Lower lobe of right lung (tissue), 2 donors: Measurements from ENCODE around the gene SLC5A4. TPM values are rescaled to one million over a fixed set of nuclear protein-coding genes. Genes with fewer than 3 reads are reported as not detected.

Source experiments
- ATAC-seq, 2 donors: fragments of 200-7000 bp; cut with Tn5 transposase; one replicate each; pipeline ENCODE4 v1.9.1; 2020 to 2022; ENCODE audit warnings: mild to moderate bottlenecking in 2 of 2, moderate library complexity in 2 of 2
- DNase-seq: peaks from one replicate; pipeline ENCODE4 v3.0.0-alpha.2; 2020
- H3K27ac ChIP-seq: fragments of 200-600 bp; one replicate; pipeline ENCODE4 v1.8.0; 2022
- H3K27me3 ChIP-seq: fragments of 200-600 bp; one replicate; pipeline ENCODE4 v1.8.0; 2022; ENCODE audit warnings: low read depth
- H3K36me3 ChIP-seq: fragments of 200-600 bp; one replicate; pipeline ENCODE4 v1.8.0; 2022; ENCODE audit warnings: mild to moderate bottlenecking
- H3K4me1 ChIP-seq: fragments of 200-600 bp; one replicate; pipeline ENCODE4 v1.8.0; 2022
- H3K4me3 ChIP-seq: fragments of 200-600 bp; one replicate; pipeline ENCODE4 v1.8.0; 2022; ENCODE audit warnings: mild to moderate bottlenecking
- H3K9me3 ChIP-seq: fragments of 200-600 bp; one replicate; pipeline ENCODE4 v1.8.0; 2022
- CTCF ChIP-seq: fragments of 200-600 bp; IDR thresholded peaks from one replicate; pipeline ENCODE4 v1.8.0; 2022; ENCODE audit warnings: antibody characterized with exemption, mild to moderate bottlenecking
- intact Hi-C: fragments of 100-400 bp; cut with DNase I; formaldehyde crosslinking; loops from one replicate; pipeline ENCODE4 v1.11.0; 2022
- total RNA-seq: library from RNA; stranded (reverse); fragmentation: NEBNext Ultra II Directional; extraction: Animal tissue kit (Norgen Biotek cat#: 25700); gene quantifications from one replicate; pipeline ENCODE4 v1.2.1, GENCODE V29; 2021
- donor health status: DM: no; HTN: yes; CAD: no; lungs with severe emphysema.

Gene SLC5A4
- total RNA-seq, 1 donor from 2014 or later: 1.4 TPM

- DNase-seq (no peak), ATAC-seq (peak; percentile 6 to 30)
- intact Hi-C loops: no loop called here
- peaks cover 13% of the 10 kb centered on the region for H3K4me1 ChIP-seq
- no peaks in the 10 kb centered on the region for H3K36me3 ChIP-seq
- no peak overlapping the region for H3K27ac ChIP-seq
- peaks cover 39% of the 10 kb centered on the region for H3K27me3 ChIP-seq
- H3K4me3 ChIP-seq: peak overlapping the region; percentile 44
- no peak for TF ChIP-seq CTCF
- H3K9me3 ChIP-seq: no peaks in the 10 kb centered on the region
Measured at GRCh38 chr22:32203181-32204039, 51.7 kb downstream of the SLC5A4 start.

GRCh38 chr22:32202539-32203180, 52.5 kb downstream of the SLC5A4 start:
- peak; percentile 76 for DNase-seq

GRCh38 chr22:32202161-32202538, 53.0 kb downstream of the SLC5A4 start:
- Histone ChIP-seq H3K36me3 (no peaks in the 10 kb centered on the region), H3K4me1 (peaks cover 13% of the 10 kb centered on the region), H3K27me3 (peaks cover 41% of the 10 kb centered on the region), H3K9me3 (no peaks in the 10 kb centered on the region), H3K4me3 (peak overlapping the region; percentile 44), H3K27ac (no peak overlapping the region)
- DNase-seq (no peak), ATAC-seq (no peak)
- TF ChIP-seq CTCF: no peak
- intact Hi-C loops: no loop called here

More at GRCh38 chr22:32202539-32203180, 52.5 kb downstream of the SLC5A4 start:
- Histone ChIP-seq H3K27ac (no peak overlapping the region), H3K4me1 (peaks cover 13% of the 10 kb centered on the region), H3K4me3 (peak overlapping the region; percentile 44), H3K36me3 (no peaks in the 10 kb centered on the region), H3K27me3 (peaks cover 41% of the 10 kb centered on the region), H3K9me3 (no peaks in the 10 kb centered on the region)
- intact Hi-C loops: no loop called here
- ATAC-seq: peak; percentile 77 to 85
- TF ChIP-seq CTCF: peak; percentile 55

- TF ChIP-seq CTCF: no peak
- ATAC-seq (no peak), DNase-seq (no peak)
- Histone ChIP-seq H3K4me3 (no peak overlapping the region), H3K4me1 (peaks cover 13% of the 10 kb centered on the region), H3K27ac (no peak overlapping the region), H3K9me3 (no peaks in the 10 kb centered on the region), H3K27me3 (peaks cover 41% of the 10 kb centered on the region), H3K36me3 (no peaks in the 10 kb centered on the region)
- intact Hi-C loops: no loop called here
Measured at GRCh38 chr22:32200752-32201151, 54.4 kb downstream of the SLC5A4 start.

GRCh38 chr22:32199961-32200360, 55.2 kb downstream of the SLC5A4 start:
- no peak overlapping the region for H3K27ac ChIP-seq
- H3K4me3 ChIP-seq: no peak overlapping the region
- ATAC-seq (no peak), DNase-seq (no peak)
- H3K4me1 ChIP-seq: peaks cover 13% of the 10 kb centered on the region
- H3K36me3 ChIP-seq: no peaks in the 10 kb centered on the region
- TF ChIP-seq CTCF: no peak
- intact Hi-C loops: no loop called here
- no peaks in the 10 kb centered on the region for H3K9me3 ChIP-seq
- peaks cover 41% of the 10 kb centered on the region for H3K27me3 ChIP-seq
